Muscle of leg (tissue), 11 donors: Measurements from ENCODE around the gene CA12. TPM values are rescaled to one million over a fixed set of nuclear protein-coding genes. Genes with fewer than 3 reads are reported as not detected.

Source experiments
- DNase-seq: peaks from one replicate; pipeline ENCODE4 v3.0.0; 2013
- H3K27ac ChIP-seq: one replicate; pipeline ENCODE4 v1.5.1; 2013; ENCODE audit warnings: mild to moderate bottlenecking, low read length, control low read depth
- H3K27me3 ChIP-seq: one replicate; pipeline ENCODE4 v1.6.1; 2013; ENCODE audit warnings: low read length; ENCODE audit not compliant: control insufficient read depth, insufficient read depth
- H3K36me3 ChIP-seq: one replicate; pipeline ENCODE4 v1.6.1; 2013; ENCODE audit warnings: low read length; ENCODE audit not compliant: control insufficient read depth, insufficient read depth
- H3K4me1 ChIP-seq: one replicate; pipeline ENCODE4 v1.6.1; 2013; ENCODE audit warnings: low read length; ENCODE audit not compliant: control insufficient read depth, insufficient read depth
- H3K4me3 ChIP-seq: one replicate; pipeline ENCODE4 v1.5.1; 2013; ENCODE audit warnings: low read length, control low read depth
- H3K9me3 ChIP-seq: replicated peaks from 2 replicates; pipeline ENCODE4 v1.6.1; 2013; ENCODE audit warnings: low read depth, low read length; ENCODE audit not compliant: control insufficient read depth
- WGBS: methylation state at CpG from one replicate; pipeline ENCODE4 v1.1.5; 2013; ENCODE audit warnings: missing lambda C conversion rate; ENCODE audit not compliant: insufficient coverage; 5-methylcytosine and 5-hydroxymethylcytosine counted together
- polyA plus RNA-seq, 8 donors: library from polyadenylated mRNA; unstranded; fragments of 120-200 nt; gene quantifications; one replicate each; pipeline versions ENCODE4 v1.2.1 to v1.2.3, GENCODE V29; 2013; ENCODE audit warnings: inconsistent platforms in 1 of 8, low replicate concordance in 1 of 8; ENCODE audit not compliant: insufficient read length in 8 of 8, insufficient read depth in 1 of 8
- total RNA-seq: library from RNA; stranded (reverse); fragments of 120-200 nt; gene quantifications from one replicate; pipeline ENCODE4 v1.2.4, GENCODE V29; 2013

The CA12 gene
- total and polyA plus RNA-seq, 9 donors = 0.46 to 2.9 (median 1.4) TPM

- H3K36me3 ChIP-seq = no peaks in the 10 kb centered on the region
- H3K27ac ChIP-seq = no peak overlapping the region
- no peak overlapping the region for H3K4me3 ChIP-seq
- 29% methylated on average over 1 of the region's 4 CpGs for WGBS
- no peaks in the 10 kb centered on the region for H3K4me1 ChIP-seq
- no peaks in the 10 kb centered on the region for H3K9me3 ChIP-seq
- H3K27me3 ChIP-seq = no peaks in the 10 kb centered on the region
- DNase-seq = no peak
Measured at GRCh38 chr15:63313825-63314224, 67.8 kb downstream of the CA12 start.

GRCh38 chr15:63312286-63312685, 69.4 kb downstream of the CA12 start:
- no CpG with 5 or more reads among the region's 1 CpG for WGBS

GRCh38 chr15:63310646-63311045, 71.0 kb downstream of the CA12 start:
- Histone ChIP-seq H3K4me1 (no peaks in the 10 kb centered on the region), H3K27me3 (no peaks in the 10 kb centered on the region), H3K36me3 (peaks cover 6% of the 10 kb centered on the region), H3K27ac (no peak overlapping the region), H3K4me3 (no peak overlapping the region), H3K9me3 (no peaks in the 10 kb centered on the region)
- 100% methylated on average over 1 of the region's 3 CpGs for WGBS
- DNase-seq = no peak

More at GRCh38 chr15:63312286-63312685, 69.4 kb downstream of the CA12 start:
- no peaks in the 10 kb centered on the region for H3K27me3 ChIP-seq
- no peaks in the 10 kb centered on the region for H3K36me3 ChIP-seq
- H3K9me3 ChIP-seq = no peaks in the 10 kb centered on the region
- DNase-seq = no peak
- H3K27ac ChIP-seq = no peak overlapping the region
- no peaks in the 10 kb centered on the region for H3K4me1 ChIP-seq
- no peak overlapping the region for H3K4me3 ChIP-seq

- WGBS = no CpG with 5 or more reads among the region's 2 CpGs
- DNase-seq = no peak
- no peak overlapping the region for H3K4me3 ChIP-seq
- no peak overlapping the region for H3K27ac ChIP-seq
- no peaks in the 10 kb centered on the region for H3K4me1 ChIP-seq
- H3K9me3 ChIP-seq = no peaks in the 10 kb centered on the region
- peaks cover 9% of the 10 kb centered on the region for H3K36me3 ChIP-seq
- no peaks in the 10 kb centered on the region for H3K27me3 ChIP-seq
Measured at GRCh38 chr15:63308947-63309346, 72.7 kb downstream of the CA12 start.

GRCh38 chr15:63308491-63308890, 73.2 kb downstream of the CA12 start:
- no peak overlapping the region for H3K4me3 ChIP-seq
- H3K36me3 ChIP-seq = peaks cover 13% of the 10 kb centered on the region
- H3K9me3 ChIP-seq = no peaks in the 10 kb centered on the region
- H3K4me1 ChIP-seq = no peaks in the 10 kb centered on the region
- no peak for DNase-seq
- H3K27me3 ChIP-seq = no peaks in the 10 kb centered on the region
- WGBS = no CpG with 5 or more reads among the region's 4 CpGs
- no peak overlapping the region for H3K27ac ChIP-seq

- DNase-seq = peak; percentile 31
- no peak overlapping the region for H3K27ac ChIP-seq
- no peaks in the 10 kb centered on the region for H3K27me3 ChIP-seq
- H3K4me1 ChIP-seq = no peaks in the 10 kb centered on the region
- H3K36me3 ChIP-seq = peaks cover 22% of the 10 kb centered on the region
- WGBS = 72% methylated on average over 2 of the region's 5 CpGs
- no peaks in the 10 kb centered on the region for H3K9me3 ChIP-seq
- H3K4me3 ChIP-seq = no peak overlapping the region
Measured at GRCh38 chr15:63306492-63307073, 75.1 kb downstream of the CA12 start.

GRCh38 chr15:63305260-63305659, 76.4 kb downstream of the CA12 start:
- DNase-seq = no peak
- H3K9me3 ChIP-seq = no peaks in the 10 kb centered on the region
- WGBS = 94% methylated on average over 3 of the region's 5 CpGs
- H3K36me3 ChIP-seq = peaks cover 22% of the 10 kb centered on the region
- H3K4me3 ChIP-seq = no peak overlapping the region
- H3K27me3 ChIP-seq = no peaks in the 10 kb centered on the region
- H3K27ac ChIP-seq = no peak overlapping the region
- H3K4me1 ChIP-seq = no peaks in the 10 kb centered on the region

- Histone ChIP-seq H3K4me3 (no peak overlapping the region), H3K27ac (no peak overlapping the region), H3K27me3 (no peaks in the 10 kb centered on the region), H3K36me3 (peaks cover 23% of the 10 kb centered on the region), H3K9me3 (no peaks in the 10 kb centered on the region), H3K4me1 (no peaks in the 10 kb centered on the region)
- no peak for DNase-seq
- whole genome bisulfite sequencing = 57% methylated on average over 1 of the region's 1 CpG
Measured at GRCh38 chr15:63301088-63301487, 80.6 kb downstream of the CA12 start.

GRCh38 chr15:63299943-63300575, 81.6 kb downstream of the CA12 start:
- Histone ChIP-seq H3K27me3 (no peaks in the 10 kb centered on the region), H3K36me3 (peaks cover 20% of the 10 kb centered on the region), H3K4me3 (no peak overlapping the region), H3K27ac (no peak overlapping the region), H3K9me3 (no peaks in the 10 kb centered on the region), H3K4me1 (no peaks in the 10 kb centered on the region)
- 79% methylated on average over 3 of the region's 7 CpGs for WGBS
- no peak for DNase-seq

- Histone ChIP-seq H3K27me3 (no peaks in the 10 kb centered on the region), H3K27ac (no peak overlapping the region), H3K9me3 (no peaks in the 10 kb centered on the region), H3K4me1 (no peaks in the 10 kb centered on the region), H3K36me3 (peaks cover 5% of the 10 kb centered on the region), H3K4me3 (no peak overlapping the region)
- WGBS = 75% methylated on average over 4 of the region's 6 CpGs
- DNase-seq = no peak
Measured at GRCh38 chr15:63296195-63296594, 85.5 kb downstream of the CA12 start.

GRCh38 chr15:63295341-63295740, 86.3 kb downstream of the CA12 start:
- Histone ChIP-seq H3K4me1 (no peaks in the 10 kb centered on the region), H3K27ac (no peak overlapping the region), H3K9me3 (no peaks in the 10 kb centered on the region), H3K27me3 (no peaks in the 10 kb centered on the region), H3K4me3 (no peak overlapping the region), H3K36me3 (peaks cover 5% of the 10 kb centered on the region)
- no peak for DNase-seq
